ENCODE results near the gene KCTD2. TPM values are rescaled to one million over a fixed set of nuclear protein-coding genes. Genes with fewer than 3 reads are reported as not detected.

KCTD2 gene
- total and polyA plus RNA-seq, 9 of the 15 experiments (the other 6 are each of a cell fraction or from before 2014, with no cell fraction given), result 1.7 to 32.9 (median 15.8) TPM

DNA sequence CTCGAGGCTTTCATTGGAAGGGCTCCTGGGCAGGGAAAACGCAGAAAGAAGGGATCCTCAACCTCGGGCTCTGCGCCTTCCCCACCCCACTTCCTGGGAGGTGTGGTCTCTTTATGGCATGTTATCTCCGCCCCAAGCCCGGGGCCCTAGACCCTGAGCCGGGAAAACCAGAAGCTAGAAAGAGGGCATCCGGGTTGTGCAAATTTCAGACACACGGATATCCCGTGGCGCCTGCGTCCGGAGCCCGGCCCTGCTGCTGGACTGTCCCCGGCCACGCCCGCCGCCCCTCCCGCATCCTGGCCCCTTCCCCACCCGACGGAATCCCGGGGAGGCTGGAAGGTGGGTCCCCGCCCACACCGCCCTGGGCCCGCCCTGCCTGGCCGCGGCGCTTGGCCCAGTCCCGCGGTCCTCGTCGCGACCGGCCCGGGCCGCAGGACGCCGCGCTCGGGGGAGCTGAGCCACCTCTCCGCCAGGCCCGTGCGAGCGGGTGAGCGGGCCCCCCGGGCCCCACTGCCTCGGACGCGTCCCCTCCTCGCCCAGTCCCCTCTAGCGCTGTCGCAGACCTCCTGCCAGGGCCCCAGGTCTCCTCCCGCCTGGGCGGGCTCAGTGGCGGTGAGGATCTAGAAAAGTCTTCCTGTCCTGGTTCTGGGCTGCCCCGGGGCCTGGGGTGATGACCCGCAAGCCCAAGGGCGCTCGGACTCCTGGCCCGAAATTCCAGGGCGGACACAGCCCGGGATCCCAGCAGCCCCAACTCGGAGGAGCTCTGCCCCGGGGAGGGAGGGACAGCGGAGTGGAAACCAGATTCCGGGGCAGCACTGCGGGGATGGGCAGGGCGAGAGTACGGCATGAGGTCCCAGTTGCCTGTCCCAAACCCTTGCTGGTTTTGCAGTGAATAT, 40.8 kb downstream of the KCTD2 start, which contains the start of gene SLC16A5 (continued):
- TF ChIP-seq ZFP30 (CRISPR knock-in tag; IDR thresholded peaks at IDR 0.05; ENCODE audit: borderline replicate concordance), result no peak
- TF ChIP-seq CHD1 (IDR thresholded peaks at IDR 0.05; ENCODE audit: low read length), result no peak
- TF ChIP-seq, protein P1, sequence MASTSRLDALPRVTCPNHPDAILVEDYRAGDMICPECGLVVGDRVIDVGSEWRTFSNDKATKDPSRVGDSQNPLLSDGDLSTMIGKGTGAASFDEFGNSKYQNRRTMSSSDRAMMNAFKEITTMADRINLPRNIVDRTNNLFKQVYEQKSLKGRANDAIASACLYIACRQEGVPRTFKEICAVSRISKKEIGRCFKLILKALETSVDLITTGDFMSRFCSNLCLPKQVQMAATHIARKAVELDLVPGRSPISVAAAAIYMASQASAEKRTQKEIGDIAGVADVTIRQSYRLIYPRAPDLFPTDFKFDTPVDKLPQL (IDR thresholded peaks at IDR 0.05; ENCODE audit: extremely low read depth, insufficient read length), result no peak
- TF ChIP-seq ZNF57 (CRISPR knock-in tag; IDR thresholded peaks at IDR 0.05), result no peak
- no peak for TF ChIP-seq ZNF561 (CRISPR knock-in tag; conservative IDR thresholded peaks at IDR 0.05)
- TF ChIP-seq ERF (CRISPR knock-in tag; IDR thresholded peaks at IDR 0.05), result peak; percentile 50; the same call in 1 of the 2 replicates
- TF ChIP-seq, protein P2, sequence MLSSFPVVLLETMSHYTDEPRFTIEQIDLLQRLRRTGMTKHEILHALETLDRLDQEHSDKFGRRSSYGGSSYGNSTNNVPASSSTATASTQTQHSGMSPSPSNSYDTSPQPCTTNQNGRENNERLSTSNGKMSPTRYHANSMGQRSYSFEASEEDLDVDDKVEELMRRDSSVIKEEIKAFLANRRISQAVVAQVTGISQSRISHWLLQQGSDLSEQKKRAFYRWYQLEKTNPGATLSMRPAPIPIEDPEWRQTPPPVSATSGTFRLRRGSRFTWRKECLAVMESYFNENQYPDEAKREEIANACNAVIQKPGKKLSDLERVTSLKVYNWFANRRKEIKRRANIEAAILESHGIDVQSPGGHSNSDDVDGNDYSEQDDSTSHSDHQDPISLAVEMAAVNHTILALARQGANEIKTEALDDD (IDR thresholded peaks at IDR 0.05), result no peak
- TF ChIP-seq ZNF408 (CRISPR knock-in tag; IDR thresholded peaks at IDR 0.05; ENCODE audit: low read depth), result no peak
- no peak for TF ChIP-seq NR2C1 (IDR thresholded peaks at IDR 0.05)
- no peak for TF ChIP-seq NR2C1 (tag; IDR thresholded peaks at IDR 0.05)
- TF ChIP-seq DMBX1 (CRISPR knock-in tag; IDR thresholded peaks at IDR 0.05; ENCODE audit: borderline replicate concordance), result peak; percentile 78; the same call in 1 of the 2 replicates
- TF ChIP-seq, protein P3, sequence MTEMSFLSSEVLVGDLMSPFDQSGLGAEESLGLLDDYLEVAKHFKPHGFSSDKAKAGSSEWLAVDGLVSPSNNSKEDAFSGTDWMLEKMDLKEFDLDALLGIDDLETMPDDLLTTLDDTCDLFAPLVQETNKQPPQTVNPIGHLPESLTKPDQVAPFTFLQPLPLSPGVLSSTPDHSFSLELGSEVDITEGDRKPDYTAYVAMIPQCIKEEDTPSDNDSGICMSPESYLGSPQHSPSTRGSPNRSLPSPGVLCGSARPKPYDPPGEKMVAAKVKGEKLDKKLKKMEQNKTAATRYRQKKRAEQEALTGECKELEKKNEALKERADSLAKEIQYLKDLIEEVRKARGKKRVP (CRISPR knock-in tag; IDR thresholded peaks at IDR 0.05), result 0 out of 2 replicates have a peak, but pooled peaks have one; percentile 8
- no peak for TF ChIP-seq RBM15 (IDR thresholded peaks at IDR 0.05; ENCODE audit: insufficient read depth, low read length)
- TF ChIP-seq, protein P4, sequence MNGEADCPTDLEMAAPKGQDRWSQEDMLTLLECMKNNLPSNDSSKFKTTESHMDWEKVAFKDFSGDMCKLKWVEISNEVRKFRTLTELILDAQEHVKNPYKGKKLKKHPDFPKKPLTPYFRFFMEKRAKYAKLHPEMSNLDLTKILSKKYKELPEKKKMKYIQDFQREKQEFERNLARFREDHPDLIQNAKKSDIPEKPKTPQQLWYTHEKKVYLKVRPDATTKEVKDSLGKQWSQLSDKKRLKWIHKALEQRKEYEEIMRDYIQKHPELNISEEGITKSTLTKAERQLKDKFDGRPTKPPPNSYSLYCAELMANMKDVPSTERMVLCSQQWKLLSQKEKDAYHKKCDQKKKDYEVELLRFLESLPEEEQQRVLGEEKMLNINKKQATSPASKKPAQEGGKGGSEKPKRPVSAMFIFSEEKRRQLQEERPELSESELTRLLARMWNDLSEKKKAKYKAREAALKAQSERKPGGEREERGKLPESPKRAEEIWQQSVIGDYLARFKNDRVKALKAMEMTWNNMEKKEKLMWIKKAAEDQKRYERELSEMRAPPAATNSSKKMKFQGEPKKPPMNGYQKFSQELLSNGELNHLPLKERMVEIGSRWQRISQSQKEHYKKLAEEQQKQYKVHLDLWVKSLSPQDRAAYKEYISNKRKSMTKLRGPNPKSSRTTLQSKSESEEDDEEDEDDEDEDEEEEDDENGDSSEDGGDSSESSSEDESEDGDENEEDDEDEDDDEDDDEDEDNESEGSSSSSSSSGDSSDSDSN (IDR thresholded peaks at IDR 0.05; ENCODE audit: borderline replicate concordance in 1 of 2, low read depth in 2 of 2, low read length in 2 of 2), result 0 out of 4 replicates have a peak, but pooled peaks of 1 of the 2 experiments have one; percentile 2
- TF ChIP-seq, protein P5, sequence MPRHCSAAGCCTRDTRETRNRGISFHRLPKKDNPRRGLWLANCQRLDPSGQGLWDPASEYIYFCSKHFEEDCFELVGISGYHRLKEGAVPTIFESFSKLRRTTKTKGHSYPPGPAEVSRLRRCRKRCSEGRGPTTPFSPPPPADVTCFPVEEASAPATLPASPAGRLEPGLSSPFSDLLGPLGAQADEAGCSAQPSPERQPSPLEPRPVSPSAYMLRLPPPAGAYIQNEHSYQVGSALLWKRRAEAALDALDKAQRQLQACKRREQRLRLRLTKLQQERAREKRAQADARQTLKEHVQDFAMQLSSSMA (CRISPR knock-in tag; IDR thresholded peaks at IDR 0.05), result no peak
- TF ChIP-seq, protein P6, sequence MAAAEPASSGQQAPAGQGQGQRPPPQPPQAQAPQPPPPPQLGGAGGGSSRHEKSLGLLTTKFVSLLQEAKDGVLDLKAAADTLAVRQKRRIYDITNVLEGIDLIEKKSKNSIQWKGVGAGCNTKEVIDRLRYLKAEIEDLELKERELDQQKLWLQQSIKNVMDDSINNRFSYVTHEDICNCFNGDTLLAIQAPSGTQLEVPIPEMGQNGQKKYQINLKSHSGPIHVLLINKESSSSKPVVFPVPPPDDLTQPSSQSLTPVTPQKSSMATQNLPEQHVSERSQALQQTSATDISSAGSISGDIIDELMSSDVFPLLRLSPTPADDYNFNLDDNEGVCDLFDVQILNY (CRISPR knock-in tag; IDR thresholded peaks at IDR 0.05), result no peak
- TF ChIP-seq, protein P7, sequence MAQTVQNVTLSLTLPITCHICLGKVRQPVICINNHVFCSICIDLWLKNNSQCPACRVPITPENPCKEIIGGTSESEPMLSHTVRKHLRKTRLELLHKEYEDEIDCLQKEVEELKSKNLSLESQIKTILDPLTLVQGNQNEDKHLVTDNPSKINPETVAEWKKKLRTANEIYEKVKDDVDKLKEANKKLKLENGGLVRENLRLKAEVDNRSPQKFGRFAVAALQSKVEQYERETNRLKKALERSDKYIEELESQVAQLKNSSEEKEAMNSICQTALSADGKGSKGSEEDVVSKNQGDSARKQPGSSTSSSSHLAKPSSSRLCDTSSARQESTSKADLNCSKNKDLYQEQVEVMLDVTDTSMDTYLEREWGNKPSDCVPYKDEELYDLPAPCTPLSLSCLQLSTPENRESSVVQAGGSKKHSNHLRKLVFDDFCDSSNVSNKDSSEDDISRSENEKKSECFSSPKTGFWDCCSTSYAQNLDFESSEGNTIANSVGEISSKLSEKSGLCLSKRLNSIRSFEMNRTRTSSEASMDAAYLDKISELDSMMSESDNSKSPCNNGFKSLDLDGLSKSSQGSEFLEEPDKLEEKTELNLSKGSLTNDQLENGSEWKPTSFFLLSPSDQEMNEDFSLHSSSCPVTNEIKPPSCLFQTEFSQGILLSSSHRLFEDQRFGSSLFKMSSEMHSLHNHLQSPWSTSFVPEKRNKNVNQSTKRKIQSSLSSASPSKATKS (CRISPR knock-in tag; IDR thresholded peaks at IDR 0.05), result no peak
